ENCODE results near the gene GYPC.
"Not testable (repeated sequence)": the region's sequence is repeated elsewhere in the genome, so short reads cannot be mapped to it uniquely, and the experiment has no call there.

Gene GYPC

DNA sequence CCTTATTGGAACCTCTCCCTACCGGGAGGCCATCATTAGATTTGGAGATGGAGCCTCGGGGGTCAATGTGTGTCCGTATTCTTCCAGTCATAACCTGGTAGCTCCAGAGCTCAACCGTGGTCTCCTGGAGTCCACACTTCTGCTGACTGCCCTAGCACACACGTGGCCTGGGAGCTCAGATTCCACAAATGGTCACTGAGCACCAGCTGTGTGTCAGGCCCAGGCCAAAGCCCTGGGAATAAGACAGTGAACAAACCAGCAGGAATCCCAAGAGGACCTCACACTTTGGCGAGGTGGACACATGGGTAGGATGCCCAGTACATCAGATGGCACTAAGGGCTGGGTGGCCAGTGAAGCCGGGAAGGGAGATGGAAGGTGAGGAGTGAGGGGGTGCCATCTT lies 15.5 kb downstream of the GYPC start:
- DNase-seq, result no peak

DNA sequence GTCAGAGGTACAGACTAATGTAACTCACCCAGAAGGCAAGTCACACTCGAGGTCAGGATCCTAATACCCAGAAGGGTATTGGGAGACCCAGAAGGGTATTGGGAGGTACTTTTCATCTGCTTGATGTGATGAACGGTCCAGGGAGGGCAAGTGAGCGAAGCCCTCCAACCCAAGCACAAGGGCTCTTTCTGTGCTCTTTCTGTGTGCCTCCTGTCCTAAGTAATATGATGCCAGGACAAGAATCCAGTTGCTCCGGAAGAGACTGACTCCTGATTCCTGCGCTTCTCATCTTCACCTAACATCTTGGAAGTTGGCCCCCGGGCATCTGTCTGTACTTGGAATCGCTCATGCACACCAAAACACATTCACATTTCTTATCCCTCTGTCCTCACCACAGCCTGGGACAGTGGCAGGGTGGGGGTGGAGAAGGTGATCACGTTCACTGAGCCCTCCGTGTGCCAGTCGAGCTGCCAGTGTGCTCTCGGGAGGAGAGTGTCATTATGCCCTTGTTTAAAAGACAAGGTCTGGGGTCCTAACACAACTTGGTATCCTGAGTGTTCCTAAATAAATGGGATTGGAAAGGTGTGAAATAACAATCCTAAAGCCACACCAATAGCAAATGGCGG lies 17.1 kb downstream of the GYPC start:
- no peak for DNase-seq

DNA sequence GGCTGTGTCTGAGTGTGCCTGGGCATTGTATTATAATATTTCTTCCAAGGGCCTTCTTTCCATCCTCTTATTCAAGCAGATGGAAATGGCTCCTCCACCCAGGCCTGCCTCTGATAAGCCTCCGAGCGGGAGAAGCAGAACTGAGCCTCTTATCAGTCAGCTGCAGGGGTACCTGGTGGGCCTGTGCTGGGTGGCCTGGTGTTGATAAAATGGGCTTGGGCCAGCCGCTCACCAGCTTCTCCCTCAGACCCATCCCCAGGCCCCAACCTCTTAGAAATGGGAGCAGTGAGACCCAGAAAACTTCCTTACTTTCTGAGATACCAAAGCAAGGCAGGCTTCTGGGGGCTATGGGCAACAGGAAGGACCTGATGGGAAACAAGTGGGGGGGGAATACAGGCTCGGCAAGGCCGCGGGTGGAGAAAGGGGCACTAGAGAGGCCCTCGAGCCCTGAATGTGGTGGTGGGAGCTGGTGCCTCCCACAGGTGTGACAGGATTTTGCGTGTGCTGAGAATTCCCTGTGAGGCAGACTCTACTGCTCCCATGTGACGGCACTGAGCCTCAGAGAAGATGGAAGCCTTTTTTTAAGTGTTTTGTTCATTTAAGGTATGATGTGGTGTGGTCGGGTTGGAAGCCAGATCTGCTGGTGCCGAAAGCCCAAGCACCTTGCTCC lies 18.3 kb downstream of the GYPC start:
- DNase-seq, result no peak

DNA sequence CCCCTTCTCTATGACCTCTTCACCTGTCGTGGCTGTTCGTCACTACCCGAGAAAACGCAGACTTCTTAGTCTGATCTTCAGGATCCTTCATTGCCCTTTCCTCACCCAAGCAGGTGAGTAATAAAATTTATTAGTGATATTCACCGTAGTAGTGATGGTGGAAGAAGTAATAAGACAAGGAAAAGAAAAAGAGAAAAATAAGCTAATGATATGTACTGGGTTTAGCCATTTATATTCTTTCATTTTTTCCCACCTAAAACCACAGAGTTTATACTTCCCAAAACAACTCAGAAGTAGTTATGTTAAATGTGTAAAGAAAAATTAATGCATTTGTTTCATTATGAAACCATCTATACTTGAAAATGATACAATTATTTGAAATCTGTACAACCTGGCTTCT lies 19.7 kb downstream of the GYPC start:
- DNase-seq, result no peak

DNA sequence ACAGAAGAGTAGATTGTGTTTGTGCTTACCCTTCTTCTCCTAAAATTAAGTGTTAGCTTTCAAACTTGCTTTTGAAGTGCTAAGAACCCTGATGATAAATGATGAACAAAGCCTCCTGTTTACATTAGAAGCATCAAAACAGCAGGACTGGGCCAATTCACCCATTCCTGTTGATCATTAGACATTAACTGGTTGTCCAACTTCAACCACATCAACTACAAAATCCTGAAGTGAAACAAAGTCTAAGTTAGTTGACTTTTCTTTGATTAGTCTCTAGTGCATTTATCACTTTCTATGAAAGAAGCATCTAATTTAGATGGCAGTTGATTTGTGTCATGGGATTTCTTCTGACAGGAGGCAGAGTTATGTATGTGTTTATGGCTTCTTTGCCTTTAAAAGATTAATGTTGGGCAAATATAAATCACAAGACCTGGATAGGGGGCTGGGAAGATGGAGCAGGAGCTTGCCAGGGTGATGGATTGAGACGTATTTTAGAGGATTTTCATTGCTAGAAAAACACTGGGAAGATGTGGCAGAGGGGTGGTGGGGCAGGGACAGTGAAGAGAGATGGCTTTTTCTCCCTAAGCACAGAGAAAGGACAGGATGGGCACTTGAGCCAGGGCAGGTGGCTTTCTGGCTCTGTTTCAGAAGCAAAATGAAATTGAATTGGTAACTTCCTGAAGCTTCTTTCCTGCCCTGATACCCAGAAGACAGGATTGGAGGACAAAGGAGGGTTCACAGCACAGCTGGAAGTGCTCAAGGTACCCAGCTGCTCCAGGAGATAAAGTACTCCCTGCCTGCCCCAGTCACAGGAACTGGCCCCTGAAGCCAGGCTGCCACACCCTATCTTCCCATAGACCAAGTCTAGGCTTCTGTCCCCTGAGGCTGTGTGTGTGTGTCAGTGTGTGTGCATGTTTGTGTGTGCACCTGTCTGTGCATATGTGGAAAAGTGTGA lies 20.5 kb downstream of the GYPC start:
- DNase-seq, result no peak

DNA sequence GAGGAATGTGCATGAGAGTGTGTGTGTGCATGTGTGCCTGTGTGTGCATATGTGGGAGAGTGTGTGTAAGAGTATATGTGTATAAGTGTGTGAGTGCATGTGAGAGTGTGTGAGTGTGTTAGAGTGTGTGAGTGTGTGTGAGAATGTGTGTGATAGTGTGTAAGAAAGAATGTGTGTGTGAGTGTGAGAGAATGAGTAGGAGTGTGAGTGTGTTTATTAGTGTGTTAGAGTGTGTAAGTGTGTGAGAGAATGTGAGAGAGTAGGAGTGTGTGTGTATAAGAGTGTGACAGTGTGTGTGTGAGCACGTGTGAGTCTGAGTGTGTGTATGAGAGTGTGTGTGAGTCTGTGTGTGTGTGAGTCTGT lies 21.2 kb downstream of the GYPC start:
- no peak for DNase-seq

DNA sequence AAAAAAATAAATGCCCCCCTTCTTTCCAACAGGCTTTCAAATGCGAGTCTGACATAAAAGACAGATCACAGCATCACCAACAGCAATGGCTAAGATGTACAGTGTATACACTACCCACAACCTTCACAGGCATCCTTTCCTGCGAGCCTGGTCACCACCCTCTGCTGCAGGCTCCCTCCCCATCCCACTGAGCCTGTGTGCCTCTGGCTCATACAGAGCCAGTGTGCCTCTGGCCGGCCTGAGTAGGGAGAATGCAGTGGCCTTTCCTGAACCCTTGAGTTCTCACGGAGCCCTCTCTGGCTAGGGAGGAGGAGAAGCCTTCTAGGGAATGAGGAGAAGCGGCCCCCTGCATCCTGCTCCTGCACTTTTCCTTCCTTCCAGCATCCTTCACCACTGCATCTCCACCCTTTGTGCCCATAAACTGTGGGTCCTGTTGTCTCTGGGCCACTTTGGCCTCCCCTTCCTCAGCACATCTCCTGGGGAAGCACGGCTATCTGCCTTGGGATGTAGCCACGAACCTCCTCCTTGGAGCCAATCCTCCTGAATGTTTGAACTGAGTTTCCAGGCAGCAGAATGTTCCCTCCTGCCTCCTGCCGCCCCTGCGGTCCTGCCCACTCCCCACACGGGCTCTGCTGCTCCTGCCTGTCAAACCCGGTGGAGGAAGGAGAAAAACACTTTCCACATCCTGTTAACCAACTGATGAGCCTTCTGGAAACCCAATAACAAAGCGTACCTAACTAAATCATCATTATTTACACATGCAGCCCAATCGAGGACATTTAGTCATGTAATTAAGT lies 22.5 kb downstream of the GYPC start:
- no peak for DNase-seq

DNA sequence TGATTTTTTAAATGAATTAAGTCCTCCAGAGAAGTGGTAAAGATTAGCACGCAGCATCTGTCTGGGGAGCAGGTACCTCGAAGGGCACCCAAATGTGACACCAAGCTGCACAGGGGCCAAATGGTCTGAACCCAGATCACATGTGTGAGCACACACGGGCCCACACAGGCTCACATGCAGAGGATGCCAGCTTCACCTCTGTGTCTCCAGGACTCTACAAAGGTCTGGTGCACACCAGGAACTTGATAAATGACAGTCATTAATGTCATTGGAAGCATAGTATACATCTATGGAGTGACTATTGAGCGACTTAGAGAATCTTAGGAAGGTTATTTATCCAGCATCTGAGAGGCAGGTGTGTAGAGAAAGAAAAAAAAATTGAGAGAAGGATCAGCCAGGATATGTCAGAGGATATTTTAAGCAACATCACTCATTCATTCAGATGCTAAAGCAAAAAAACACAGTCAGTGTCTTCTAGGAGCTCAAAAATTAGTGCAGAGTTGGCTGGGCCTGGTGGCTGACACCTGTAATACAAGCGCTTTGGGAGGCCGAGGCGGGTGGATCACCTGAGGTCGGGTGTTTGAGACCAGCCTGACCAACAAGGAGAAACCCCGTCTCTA lies 23.2 kb downstream of the GYPC start:
- no peak for DNase-seq

DNA sequence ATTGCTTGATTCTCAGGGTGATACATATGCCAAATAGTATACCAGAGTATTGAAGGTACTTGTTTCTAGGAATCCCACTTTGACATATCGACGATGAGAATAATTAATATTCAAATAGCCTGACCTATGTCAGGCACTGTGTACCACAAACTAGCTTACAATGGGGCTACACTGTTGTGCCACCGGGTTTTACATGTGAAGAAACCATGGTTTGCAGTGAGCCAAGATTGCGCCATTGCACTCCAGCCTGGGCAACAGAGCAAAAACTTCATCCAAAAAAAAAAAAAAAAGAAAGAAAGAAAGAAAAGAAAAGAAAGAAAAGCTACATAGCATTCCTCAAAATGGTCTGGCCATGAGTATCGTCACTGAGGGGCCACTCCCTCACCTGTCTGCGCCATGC lies 25.5 kb downstream of the GYPC start:
- no peak for DNase-seq

DNA sequence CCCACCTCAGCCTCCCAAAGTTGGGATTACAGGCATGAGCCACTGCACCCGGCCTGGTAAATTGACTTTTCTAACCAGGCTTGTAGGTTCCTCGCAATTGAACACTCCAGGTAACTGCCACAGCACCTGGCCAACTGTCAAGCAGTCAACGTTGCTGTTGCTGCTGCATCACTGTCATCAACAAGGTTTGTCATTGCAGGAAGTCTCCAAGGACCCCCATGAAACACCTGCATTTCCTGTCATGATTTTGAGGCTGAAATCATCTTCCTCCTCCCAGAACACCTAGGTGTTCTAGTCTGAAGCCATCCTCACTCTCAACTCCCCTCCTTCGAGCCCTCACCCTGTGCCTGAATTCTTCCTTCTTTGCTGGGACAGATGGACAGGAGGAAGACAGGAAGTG lies 29.7 kb downstream of the GYPC start:
- DNase-seq, result no peak

DNA sequence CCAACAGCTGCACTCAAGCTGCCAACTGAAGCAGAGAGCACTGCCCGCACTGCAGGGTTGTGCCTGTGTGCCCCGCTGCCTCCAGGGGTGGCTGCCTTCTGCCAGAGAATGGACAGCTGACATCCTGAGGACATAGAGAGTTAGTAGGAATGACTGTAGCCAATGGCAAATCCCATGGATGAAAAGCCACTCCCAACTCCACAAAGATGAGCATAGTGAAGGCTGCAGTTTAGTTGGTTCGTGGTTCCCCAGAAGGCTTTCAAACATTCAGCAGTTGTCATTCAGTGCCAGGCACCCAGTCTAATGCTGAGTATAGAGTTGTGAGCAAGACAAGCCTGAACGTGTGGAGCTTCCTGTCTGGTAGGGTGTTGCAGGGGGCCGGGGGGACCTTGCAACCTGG lies 30.3 kb downstream of the GYPC start:
- no peak for DNase-seq

DNA sequence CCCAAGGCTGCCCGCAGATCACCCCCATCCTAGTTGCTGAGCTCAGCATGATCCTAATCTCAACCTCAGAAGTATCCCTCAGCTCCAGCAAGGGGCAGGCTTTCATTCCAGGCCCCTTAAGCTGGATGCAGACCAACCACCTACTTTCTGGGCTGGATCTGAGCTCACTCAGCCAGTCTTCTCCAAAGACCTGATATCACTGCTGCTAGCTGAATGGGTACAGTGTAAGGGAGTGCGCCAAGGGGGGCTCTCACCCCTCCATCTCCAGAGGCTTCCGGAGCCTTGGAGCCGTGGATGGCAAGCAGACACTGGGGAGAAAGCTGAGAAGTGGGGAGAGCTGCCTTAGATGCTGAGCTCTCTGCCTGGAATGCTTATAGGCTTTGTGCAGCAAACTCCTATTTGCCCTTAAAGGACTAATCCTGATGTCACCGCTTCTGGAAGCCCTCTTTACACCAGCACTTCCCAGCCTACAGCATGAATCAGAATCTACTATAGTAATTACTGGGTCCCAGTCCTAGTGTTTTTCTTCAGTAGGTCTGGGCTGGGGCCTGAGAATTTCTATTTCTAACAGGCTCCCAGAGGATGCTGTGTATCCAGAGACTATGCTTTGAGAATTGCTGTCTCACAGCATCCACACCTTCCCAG lies 31.0 kb downstream of the GYPC start:
- DNase-seq, result no peak

DNA sequence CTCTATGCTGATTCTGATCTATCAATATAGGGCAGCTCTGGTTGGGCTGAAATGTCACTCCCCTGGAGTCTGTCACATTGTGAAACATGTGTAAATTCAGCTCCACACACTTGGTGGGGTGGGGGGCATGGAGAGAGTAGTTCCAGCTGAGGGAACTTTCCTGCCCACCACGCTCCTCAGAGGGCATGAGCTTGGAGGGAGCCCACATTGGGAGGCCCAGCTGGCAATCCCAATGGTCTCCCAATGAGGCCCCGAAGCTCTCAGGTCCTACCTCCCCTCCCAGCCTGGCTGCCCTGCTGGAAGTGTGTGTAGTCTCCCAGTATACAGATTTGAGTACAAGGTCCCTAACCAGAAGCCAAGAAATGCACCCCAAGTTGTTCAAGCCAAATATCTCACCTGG lies 31.5 kb downstream of the GYPC start:
- no peak for DNase-seq

DNA sequence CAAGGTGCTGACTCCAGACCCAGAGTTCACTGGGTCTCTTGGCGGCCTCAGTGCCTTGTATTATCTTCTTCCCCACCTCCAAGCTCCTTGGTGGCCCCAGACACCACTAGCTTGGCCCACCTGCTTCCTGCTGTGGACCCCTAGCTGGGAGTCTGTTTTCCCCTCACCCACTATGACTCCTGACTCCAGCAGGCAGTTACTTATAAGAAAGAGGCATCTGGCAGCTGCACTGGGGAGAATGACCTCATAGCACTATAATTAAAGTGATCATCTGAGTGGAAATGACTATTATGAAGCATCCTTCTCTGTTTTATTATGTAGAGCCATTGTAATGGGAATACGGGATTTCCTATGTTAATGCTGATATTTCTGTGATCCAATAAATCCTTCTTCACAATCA lies 32.6 kb downstream of the GYPC start:
- DNase-seq, result not testable (repeated sequence)

DNA sequence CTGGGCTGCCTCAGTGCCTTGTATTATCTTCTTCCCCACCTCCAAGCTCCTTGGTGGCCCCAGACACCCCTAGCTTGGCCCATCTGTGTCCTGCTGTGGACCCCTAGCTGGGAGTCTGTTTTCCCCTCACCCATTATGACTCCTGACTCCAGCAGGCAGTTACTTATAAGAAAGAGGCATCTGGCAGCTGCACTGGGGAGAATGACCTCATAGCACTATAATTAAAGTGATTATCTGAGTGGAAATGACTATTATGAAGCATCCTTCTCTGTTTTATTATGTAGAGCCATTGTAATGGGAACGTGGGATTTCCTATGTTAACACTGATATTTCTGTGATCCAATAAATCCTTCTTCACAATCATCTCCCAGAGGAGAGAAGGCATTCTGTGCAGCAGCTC lies 36.3 kb downstream of the GYPC start:
- not testable (repeated sequence) for DNase-seq

DNA sequence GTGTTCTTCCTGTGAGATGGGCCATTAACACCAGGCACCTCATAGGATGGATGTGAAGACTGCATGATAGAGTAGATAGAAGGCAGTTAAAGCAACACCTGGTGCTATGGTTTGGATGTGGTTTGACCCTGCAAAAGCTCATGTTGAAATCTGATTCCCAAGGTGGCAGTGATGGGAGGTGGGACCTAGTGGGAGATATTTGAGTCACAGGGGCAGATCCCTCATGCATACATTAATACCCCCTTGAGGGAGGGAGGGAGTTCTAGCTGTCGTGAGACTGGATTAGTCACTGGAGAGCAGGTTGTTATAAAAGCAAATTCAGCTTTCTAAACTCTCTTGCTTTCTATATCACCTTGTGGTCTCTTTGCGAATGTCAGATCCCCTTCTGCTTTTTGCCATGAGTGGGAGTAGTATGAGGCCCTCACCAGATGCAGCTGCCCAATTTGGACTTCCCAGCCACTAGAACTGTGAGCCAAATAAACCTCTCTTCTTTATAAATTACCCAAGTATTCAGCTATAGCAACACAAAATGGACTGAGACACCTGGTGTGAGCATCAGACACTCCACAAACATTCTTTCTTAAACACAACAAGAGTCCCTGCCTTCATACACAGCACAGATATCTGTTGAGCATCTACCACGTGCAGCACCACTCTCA lies 37.1 kb downstream of the GYPC start:
- DNase-seq, result not testable (repeated sequence)

DNA sequence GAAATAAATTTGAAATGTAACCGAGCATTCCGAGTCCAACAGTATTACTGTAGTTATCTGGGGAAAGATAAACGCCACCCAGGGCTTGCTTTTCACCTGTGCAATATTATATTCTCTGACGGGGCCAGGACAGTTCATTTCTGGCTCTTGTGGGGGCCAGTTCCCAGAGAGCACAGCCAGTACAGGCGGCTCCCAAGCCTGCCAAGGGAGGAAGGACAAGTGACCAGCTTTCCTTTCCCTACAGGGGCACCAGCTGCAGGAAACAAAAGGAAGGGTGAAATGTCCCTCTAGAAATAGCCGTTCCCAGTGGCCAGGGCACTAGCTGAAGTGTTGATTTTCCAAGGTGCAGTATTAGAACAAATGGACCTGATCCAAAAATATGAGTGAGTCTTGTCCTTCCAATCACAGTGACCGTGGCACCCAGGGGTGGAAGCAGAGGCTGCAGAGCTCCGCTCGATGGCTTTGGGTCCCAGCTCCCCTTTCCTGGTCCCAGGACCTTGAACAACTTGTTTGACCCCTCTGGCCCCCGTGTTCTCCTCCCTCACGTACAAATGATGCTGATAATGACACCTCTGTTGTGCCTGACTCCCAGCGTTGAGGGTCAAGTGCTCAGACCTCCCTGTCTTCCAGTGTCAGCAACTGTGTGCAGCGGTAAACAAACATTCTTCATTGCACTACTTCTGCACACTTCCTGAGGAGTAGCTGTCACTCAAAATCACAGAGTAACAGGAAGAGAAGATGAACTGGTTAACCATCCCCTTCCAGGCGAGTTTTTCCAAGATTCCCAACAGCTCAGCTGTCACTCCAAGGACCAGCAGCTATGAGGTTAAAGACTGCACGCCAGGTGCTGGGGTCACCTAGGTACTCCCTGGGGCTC lies 40.9 kb downstream of the GYPC start:
- DNase-seq, result no peak

DNA sequence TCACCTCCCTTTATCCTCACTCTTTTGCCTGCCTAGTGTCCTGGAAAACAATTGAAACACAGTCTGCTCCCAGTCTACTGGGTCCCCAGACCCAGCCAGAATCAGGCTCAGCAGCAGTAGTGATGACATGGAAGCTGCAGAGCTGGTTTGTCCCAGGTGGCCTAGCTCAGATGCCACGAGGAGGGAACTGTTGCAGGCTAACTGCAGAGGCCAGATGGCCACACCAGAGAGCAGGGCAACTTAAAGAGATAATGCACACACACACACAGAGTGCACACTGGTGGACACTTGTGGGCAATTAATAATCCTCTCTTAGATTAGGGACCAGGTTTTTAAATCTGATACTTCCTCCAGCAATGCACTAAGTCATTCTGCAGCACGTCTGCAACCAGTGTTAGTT lies 42.4 kb downstream of the GYPC start:
- no peak for DNase-seq

DNA sequence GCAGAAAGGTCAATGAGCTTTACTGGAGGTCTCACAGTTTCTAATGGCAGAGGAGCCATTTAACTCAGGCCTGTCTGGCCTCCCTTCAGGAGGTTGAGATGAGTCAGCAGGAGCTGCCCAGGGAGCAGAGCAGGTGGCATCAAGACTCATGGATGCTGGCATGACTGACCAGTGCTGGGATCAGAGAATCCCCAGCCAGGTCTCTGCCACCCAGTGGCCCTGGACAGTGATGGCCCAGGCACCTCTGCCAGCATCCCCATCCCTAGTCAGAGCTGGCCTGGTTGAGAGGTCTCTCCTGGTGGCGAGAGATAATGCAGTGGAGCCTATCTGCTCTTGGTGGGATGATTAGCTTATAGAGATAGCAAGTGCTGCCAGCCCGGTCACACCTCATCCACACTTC lies 43.1 kb downstream of the GYPC start:
- no peak for DNase-seq

Measured in CD4-positive, alpha-beta T cell treated with Interleukin-1 beta for 1 hour (primary cell).